Thyroid gland (tissue), 4 donors: ENCODE measurements around the gene CDH26.

Experiments
- POLR2A ChIP-seq, 2 donors: fragments of 450-650 bp; IDR thresholded peaks; one replicate each; pipeline ENCODE4 v1.6.1; 2017; ENCODE audit warnings: antibody characterized with exemption in 2 of 2, mild to moderate bottlenecking in 2 of 2, moderate library complexity in 1 of 2
- TF ChIP-seq, protein P1 (sequence below), 6 experiments: fragments of 200-600 bp in 3 of 6; fragments of 450-650 bp in 3 of 6; sonication (generic) in 3 of 6; IDR thresholded peaks; one replicate each; pipeline ENCODE4 v1.5.1; 2016 to 2019; ENCODE audit warnings: antibody characterized with exemption in 6 of 6, mild to moderate bottlenecking in 2 of 6, inconsistent platforms in 1 of 6, moderate library complexity in 1 of 6

GRCh38 chr20:60055740-60056139 is 97.5 kb downstream of the CDH26 start:
- no peak for TF ChIP-seq POLR2A (IDR thresholded peaks at IDR 0.05)
- TF ChIP-seq, protein P1, sequence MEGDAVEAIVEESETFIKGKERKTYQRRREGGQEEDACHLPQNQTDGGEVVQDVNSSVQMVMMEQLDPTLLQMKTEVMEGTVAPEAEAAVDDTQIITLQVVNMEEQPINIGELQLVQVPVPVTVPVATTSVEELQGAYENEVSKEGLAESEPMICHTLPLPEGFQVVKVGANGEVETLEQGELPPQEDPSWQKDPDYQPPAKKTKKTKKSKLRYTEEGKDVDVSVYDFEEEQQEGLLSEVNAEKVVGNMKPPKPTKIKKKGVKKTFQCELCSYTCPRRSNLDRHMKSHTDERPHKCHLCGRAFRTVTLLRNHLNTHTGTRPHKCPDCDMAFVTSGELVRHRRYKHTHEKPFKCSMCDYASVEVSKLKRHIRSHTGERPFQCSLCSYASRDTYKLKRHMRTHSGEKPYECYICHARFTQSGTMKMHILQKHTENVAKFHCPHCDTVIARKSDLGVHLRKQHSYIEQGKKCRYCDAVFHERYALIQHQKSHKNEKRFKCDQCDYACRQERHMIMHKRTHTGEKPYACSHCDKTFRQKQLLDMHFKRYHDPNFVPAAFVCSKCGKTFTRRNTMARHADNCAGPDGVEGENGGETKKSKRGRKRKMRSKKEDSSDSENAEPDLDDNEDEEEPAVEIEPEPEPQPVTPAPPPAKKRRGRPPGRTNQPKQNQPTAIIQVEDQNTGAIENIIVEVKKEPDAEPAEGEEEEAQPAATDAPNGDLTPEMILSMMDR (IDR thresholded peaks at IDR 0.05): no peak
